GM12864 (cell line): ENCODE measurements around the gene PQBP1.
A peak's percentile ranks its signal among the peaks of the same experiment; 100 is the strongest.
"Not testable (repeated sequence)": the region's sequence is repeated elsewhere in the genome, so short reads cannot be mapped to it uniquely, and the experiment has no call there.

Experiments
- DNase-seq: peaks from one replicate; pipeline ENCODE4 v3.0.0-alpha.2; 2011; ENCODE audit warnings: low read depth
- H3K4me3 ChIP-seq: 2 replicates; pipeline ENCODE4 v1.5.1; 2011; ENCODE audit warnings: mild to moderate bottlenecking, low read depth, low read length, control low read depth
- TF ChIP-seq, protein P1 (sequence below): IDR thresholded peaks from 2 replicates; pipeline ENCODE4 v1.5.1; 2011; ENCODE audit warnings: low read depth, mild to moderate bottlenecking, moderate library complexity, low read length, control low read depth, inconsistent platforms; ENCODE audit errors: missing control alignments

PQBP1 gene

DNA sequence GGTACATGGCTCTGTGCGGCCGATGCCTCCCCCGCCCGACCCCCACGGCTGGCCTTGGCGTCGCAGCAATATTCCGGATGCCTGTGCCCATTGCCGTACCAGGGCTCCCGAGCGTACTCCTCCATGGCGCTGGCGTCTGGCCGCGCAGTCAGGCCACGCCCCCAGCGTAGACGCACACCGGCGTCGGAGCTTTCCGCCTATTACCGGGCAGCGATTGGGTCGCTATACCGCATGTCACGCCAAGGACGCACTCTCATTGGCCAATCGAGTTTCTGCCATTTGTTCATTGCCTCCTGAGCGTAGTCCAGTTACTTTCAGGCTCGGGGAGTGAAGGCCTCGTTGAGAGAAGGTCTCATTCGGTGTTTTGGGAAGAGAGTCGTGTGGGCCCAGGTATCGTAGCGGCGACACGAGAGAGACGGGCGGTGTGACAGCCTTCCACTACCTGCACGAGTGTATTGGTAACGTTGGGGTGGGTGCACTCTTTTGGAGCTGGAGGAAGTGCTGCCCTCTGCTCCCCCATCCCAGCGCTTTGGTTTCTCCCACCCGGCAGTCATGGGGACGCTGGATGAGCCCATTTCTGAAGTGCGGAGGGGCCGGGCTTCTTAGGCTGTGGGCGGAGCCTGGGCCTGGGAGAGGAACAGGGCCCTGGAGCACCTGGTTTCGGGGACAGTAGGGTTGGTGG, at the start of gene PQBP1, which contains the start of gene TIMM17B:
Gene PQBP1, plus strand, starts transcription at position 306 of the 682 bp plus-strand sequence. CDS start 580 bp downstream, outside the sequence.
Gene TIMM17B, minus strand, starts transcription at position 144 of the 682 bp plus-strand sequence. Its CDS starts 19 bp downstream, at position 125.
- TF ChIP-seq, protein P1, sequence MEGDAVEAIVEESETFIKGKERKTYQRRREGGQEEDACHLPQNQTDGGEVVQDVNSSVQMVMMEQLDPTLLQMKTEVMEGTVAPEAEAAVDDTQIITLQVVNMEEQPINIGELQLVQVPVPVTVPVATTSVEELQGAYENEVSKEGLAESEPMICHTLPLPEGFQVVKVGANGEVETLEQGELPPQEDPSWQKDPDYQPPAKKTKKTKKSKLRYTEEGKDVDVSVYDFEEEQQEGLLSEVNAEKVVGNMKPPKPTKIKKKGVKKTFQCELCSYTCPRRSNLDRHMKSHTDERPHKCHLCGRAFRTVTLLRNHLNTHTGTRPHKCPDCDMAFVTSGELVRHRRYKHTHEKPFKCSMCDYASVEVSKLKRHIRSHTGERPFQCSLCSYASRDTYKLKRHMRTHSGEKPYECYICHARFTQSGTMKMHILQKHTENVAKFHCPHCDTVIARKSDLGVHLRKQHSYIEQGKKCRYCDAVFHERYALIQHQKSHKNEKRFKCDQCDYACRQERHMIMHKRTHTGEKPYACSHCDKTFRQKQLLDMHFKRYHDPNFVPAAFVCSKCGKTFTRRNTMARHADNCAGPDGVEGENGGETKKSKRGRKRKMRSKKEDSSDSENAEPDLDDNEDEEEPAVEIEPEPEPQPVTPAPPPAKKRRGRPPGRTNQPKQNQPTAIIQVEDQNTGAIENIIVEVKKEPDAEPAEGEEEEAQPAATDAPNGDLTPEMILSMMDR: no peak
- peak; percentile 91 for DNase-seq

GRCh38 chrX:48848847-48849246, 48.9 kb upstream of the PQBP1 start:
- no peak for DNase-seq
- no peak overlapping the region for H3K4me3 ChIP-seq
- TF ChIP-seq, protein P1: no peak

More for the DNA sequence above, at the start of gene PQBP1, which contains the start of gene TIMM17B:
- peak within 1 kb of the TSS; percentile 91 for H3K4me3 ChIP-seq

- DNase-seq: no peak
- no peak overlapping the region for H3K4me3 ChIP-seq
- TF ChIP-seq, protein P1: no peak
Measured at GRCh38 chrX:48852857-48853256, 44.9 kb upstream of the PQBP1 start.

DNA sequence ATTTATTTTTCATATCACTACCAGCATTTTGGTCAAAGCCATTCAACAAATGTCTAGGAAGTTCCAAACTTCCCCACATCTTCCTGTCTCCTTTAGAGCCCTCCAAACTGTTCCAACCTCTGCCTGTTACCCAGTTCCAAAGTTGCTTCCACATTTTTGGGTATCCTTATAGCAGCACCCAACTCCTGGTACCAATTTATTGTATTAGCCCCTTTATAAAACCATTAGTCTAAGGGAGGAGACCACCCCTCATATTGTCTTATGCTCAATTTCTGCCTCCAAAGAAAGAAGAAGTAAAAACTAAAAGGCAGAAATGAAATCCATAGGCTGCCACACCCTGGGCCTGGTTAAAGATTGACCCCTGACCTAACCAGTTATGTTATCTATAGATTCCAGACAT, 44.2 kb upstream of the PQBP1 start:
- DNase-seq, H3K4me3 ChIP-seq: not testable (repeated sequence)

DNA sequence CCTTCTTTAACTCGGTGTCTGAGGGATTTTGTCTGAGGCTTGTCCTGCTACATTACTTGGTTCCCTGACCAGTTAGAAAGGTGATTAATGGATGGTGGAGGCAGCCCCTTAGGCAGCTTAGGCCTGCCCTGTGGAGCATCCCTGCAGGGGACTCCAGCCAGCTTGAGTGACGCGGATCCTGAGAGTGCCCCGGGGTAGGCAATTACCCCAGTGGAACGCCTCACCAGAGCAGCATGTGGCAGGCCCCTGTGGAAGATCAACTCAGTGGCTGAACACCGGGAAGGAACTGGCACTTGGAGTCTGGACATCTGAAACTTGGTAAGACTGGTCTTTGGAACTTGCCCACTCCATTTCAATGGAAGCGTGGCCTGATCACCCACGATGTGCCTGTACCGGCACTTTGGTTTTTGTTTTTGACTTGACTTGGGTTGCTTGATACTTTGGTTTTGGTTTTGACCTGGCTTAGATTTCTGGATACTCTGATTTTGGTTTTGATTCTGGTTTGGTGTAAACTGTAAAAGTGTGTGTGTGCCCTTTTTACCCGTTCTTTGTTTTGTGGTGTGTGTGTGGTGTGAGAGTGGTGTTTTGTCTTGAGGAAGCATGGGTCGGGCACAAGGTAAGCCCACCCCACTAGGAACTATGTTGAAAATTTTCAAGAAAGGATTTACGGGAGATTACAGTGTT, 43.5 kb upstream of the PQBP1 start:
- H3K4me3 ChIP-seq, DNase-seq: not testable (repeated sequence)

DNA sequence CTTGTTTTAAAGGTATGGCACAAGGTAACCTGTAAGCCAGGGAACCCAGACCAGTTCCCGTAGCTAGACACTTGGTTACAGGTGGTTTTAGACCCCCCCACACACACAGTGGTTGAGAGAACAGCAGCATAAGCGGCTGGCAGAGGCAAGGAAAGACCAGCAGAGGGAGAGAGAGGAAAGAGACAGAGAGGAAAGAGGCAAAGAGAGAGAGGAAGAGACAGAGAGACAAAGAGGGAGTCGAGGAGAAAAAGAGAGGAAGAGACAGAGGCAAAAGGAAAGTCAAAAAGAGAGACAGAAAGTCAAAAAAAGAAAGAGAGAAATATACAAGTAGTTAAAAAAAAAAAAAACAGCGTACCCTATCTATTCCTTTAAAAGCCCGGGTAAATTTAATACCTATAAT, 42.8 kb upstream of the PQBP1 start:
- no peak overlapping the region for H3K4me3 ChIP-seq
- TF ChIP-seq, protein P1: peak; percentile 10
- DNase-seq: no peak

- TF ChIP-seq, protein P1: no peak
- no peak overlapping the region for H3K4me3 ChIP-seq
- no peak for DNase-seq
Measured at GRCh38 chrX:48864210-48864609, 33.5 kb upstream of the PQBP1 start.

GRCh38 chrX:48872017-48872416, 25.7 kb upstream of the PQBP1 start:
- H3K4me3 ChIP-seq, DNase-seq: not testable (repeated sequence)

GRCh38 chrX:48876944-48877343, 20.8 kb upstream of the PQBP1 start:
- H3K4me3 ChIP-seq, DNase-seq: not testable (repeated sequence)
